Progenitor cell of endocrine pancreas (in vitro differentiated cells): ENCODE results near the gene CDH23. TPM values are rescaled to one million over a fixed set of nuclear protein-coding genes. Genes with fewer than 3 reads are reported as not detected.

Experiments
- DNase-seq: peaks from one replicate; pipeline ENCODE4 v3.0.0; 2021; ENCODE audit warnings: low spot score; ENCODE audit not compliant: unreplicated experiment
- H3K27ac Mint-ChIP-seq: 2 replicates; pipeline ENCODE4 v1.8.0; 2021; ENCODE audit warnings: mild to moderate bottlenecking, moderate library complexity, mixed read lengths
- H3K27me3 Mint-ChIP-seq: 2 replicates; pipeline ENCODE4 v1.8.0; 2021; ENCODE audit warnings: mixed read lengths
- H3K36me3 Mint-ChIP-seq: 2 replicates; pipeline ENCODE4 v1.8.0; 2022; ENCODE audit warnings: mixed read lengths; ENCODE audit not compliant: insufficient read depth
- H3K4me1 Mint-ChIP-seq: 2 replicates; pipeline ENCODE4 v1.8.0; 2021; ENCODE audit warnings: low read depth, mixed read lengths
- H3K4me3 Mint-ChIP-seq: 2 replicates; pipeline ENCODE4 v1.8.0; 2021; ENCODE audit warnings: low read depth, mild to moderate bottlenecking, moderate library complexity, mixed read lengths
- H3K9me3 Mint-ChIP-seq: 2 replicates; pipeline ENCODE4 v1.8.0; 2021; ENCODE audit warnings: low read depth, mixed read lengths
- CTCF ChIP-seq: fragments of 200-600 bp; sonication (generic); IDR thresholded peaks from one replicate; pipeline ENCODE4 v1.5.0; 2021; ENCODE audit warnings: antibody characterized with exemption, mild to moderate bottlenecking; ENCODE audit not compliant: unreplicated experiment
- total RNA-seq: library from RNA; stranded (reverse); gene quantifications from 2 replicates; pipeline ENCODE4 v1.2.1, GENCODE V29; 2021

Gene CDH23
- total RNA-seq, 1 donor from 2014 or later = 0.43 TPM

- no peaks in the 10 kb centered on the region for H3K4me1 Mint-ChIP-seq
Observed at GRCh38 chr10:71369602-71370001, 27.1 kb upstream of the CDH23 start.

DNA sequence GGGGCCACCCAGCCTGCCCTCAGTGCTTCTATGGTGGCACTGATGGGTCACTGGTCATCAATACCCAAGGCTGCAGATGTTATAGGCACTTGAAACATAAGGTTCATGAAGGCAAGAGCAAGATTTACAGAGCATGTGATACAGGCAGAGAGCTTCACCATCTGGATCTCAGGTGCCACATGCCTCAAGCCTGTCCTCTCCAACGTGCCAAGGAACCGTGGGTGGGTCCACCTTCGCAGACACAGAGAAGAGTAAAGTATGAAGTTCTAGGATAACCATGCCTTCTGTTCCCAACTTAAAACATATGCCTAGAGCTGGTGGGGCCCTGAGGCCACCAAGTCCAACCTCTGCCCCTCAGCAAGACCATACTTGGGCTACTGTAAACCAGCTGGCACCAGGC, 26.7 kb upstream of the CDH23 start:
- no peaks in the 10 kb centered on the region for H3K9me3 Mint-ChIP-seq
- peaks cover 27% of the 10 kb centered on the region for H3K27me3 Mint-ChIP-seq
- DNase-seq = no peak
- H3K4me1 Mint-ChIP-seq = no peaks in the 10 kb centered on the region
- no peak overlapping the region for H3K4me3 Mint-ChIP-seq
- peaks cover 2% of the 10 kb centered on the region for H3K36me3 Mint-ChIP-seq
- TF ChIP-seq CTCF = no peak
- H3K27ac Mint-ChIP-seq = no peak overlapping the region

More at GRCh38 chr10:71369602-71370001, 27.1 kb upstream of the CDH23 start:
- Mint-ChIP-seq H3K36me3 (peaks cover 2% of the 10 kb centered on the region), H3K27ac (no peak overlapping the region), H3K9me3 (no peaks in the 10 kb centered on the region), H3K27me3 (peaks cover 25% of the 10 kb centered on the region), H3K4me3 (no peak overlapping the region)
- DNase-seq = no peak
- TF ChIP-seq CTCF = no peak

- H3K4me3 Mint-ChIP-seq = no peak overlapping the region
- H3K36me3 Mint-ChIP-seq = no peaks in the 10 kb centered on the region
- H3K9me3 Mint-ChIP-seq = no peaks in the 10 kb centered on the region
- H3K4me1 Mint-ChIP-seq = no peaks in the 10 kb centered on the region
- H3K27me3 Mint-ChIP-seq = peaks cover 27% of the 10 kb centered on the region
- no peak for DNase-seq
- no peak overlapping the region for H3K27ac Mint-ChIP-seq
- TF ChIP-seq CTCF = no peak
Observed at GRCh38 chr10:71371750-71372166, 25.0 kb upstream of the CDH23 start.

- H3K27ac Mint-ChIP-seq = no peak overlapping the region
- peaks cover 27% of the 10 kb centered on the region for H3K27me3 Mint-ChIP-seq
- no peaks in the 10 kb centered on the region for H3K36me3 Mint-ChIP-seq
- no peak for TF ChIP-seq CTCF
- peaks cover 3% of the 10 kb centered on the region for H3K4me1 Mint-ChIP-seq
- H3K9me3 Mint-ChIP-seq = no peaks in the 10 kb centered on the region
- no peak for DNase-seq
- no peak overlapping the region for H3K4me3 Mint-ChIP-seq
Observed at GRCh38 chr10:71372882-71373495, 23.7 kb upstream of the CDH23 start.

- DNase-seq = no peak
- no peaks in the 10 kb centered on the region for H3K36me3 Mint-ChIP-seq
- H3K4me3 Mint-ChIP-seq = no peak overlapping the region
Observed at GRCh38 chr10:71374481-71375233, 22.1 kb upstream of the CDH23 start.

More at GRCh38 chr10:71374481-71375233, 22.1 kb upstream of the CDH23 start:
- peaks cover 3% of the 10 kb centered on the region for H3K4me1 Mint-ChIP-seq
- no peak overlapping the region for H3K27ac Mint-ChIP-seq
- H3K9me3 Mint-ChIP-seq = no peaks in the 10 kb centered on the region
- peaks cover 30% of the 10 kb centered on the region for H3K27me3 Mint-ChIP-seq
- TF ChIP-seq CTCF = no peak
